ENCODE results near the gene GPX3. TPM values are rescaled to one million over a fixed set of nuclear protein-coding genes. Genes with fewer than 3 reads are reported as not detected.

The GPX3 gene
- total and polyA plus RNA-seq, 9 of the 15 experiments (the other 6 are each of a cell fraction or from before 2014, with no cell fraction given): 0.25 to 0.86 TPM; not detected in 7

DNA sequence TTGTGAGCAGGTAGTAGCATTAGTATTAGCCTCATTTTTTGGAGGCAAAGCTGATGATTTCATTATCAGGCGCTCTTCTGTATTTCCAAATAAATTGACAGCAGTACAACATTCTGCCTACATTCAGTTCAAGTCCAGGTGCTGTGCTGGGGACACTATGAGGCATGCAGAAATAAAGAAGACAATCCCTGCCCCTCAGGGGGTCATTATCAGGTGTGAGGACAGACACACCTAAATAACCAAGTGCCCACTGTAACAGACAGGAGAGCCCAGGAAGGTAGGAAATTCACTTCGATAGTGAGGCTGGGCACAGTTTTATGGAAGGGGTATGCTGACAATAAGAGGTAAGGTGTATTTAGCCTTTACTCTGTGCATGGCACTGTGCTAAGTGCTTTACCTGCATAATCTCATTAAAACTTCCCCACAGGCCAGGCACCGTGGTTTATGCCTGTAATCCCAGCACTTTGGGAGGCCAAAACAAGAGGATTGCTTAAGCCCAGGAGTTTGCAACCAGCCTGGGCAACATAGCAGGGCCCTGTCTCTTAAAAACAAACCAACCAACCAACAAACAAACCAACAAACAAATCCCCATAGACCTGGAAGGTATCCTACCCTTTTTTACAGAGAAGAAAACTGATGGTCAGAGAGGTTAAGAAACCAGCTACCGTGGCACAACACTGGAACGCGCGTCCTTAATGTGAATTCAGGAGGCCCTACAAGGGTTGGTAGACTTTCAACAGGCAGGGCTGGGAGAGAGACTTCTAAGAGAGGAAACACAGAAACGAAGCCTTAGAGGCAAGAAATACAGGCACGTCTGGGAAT, 17.5 kb upstream of the GPX3 start (continued):
- TF ChIP-seq, protein P1, sequence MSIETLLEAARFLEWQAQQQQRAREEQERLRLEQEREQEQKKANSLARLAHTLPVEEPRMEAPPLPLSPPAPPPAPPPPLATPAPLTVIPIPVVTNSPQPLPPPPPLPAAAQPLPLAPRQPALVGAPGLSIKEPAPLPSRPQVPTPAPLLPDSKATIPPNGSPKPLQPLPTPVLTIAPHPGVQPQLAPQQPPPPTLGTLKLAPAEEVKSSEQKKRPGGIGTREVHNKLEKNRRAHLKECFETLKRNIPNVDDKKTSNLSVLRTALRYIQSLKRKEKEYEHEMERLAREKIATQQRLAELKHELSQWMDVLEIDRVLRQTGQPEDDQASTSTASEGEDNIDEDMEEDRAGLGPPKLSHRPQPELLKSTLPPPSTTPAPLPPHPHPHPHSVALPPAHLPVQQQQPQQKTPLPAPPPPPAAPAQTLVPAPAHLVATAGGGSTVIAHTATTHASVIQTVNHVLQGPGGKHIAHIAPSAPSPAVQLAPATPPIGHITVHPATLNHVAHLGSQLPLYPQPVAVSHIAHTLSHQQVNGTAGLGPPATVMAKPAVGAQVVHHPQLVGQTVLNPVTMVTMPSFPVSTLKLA (conservative IDR thresholded peaks at IDR 0.05): no peak
- TF ChIP-seq SRF (CRISPR knock-in tag; IDR thresholded peaks at IDR 0.05) (no peak), PHF8 (IDR thresholded peaks at IDR 0.05; ENCODE audit: borderline replicate concordance, low read length) (no peak), GTF2E2 (tag; IDR thresholded peaks at IDR 0.05) (no peak), ZNF445 (CRISPR knock-in tag; IDR thresholded peaks at IDR 0.05; ENCODE audit: low read depth) (no peak), ZNF507 (tag; conservative IDR thresholded peaks at IDR 0.05) (no peak)
- TF ChIP-seq, protein P2, sequence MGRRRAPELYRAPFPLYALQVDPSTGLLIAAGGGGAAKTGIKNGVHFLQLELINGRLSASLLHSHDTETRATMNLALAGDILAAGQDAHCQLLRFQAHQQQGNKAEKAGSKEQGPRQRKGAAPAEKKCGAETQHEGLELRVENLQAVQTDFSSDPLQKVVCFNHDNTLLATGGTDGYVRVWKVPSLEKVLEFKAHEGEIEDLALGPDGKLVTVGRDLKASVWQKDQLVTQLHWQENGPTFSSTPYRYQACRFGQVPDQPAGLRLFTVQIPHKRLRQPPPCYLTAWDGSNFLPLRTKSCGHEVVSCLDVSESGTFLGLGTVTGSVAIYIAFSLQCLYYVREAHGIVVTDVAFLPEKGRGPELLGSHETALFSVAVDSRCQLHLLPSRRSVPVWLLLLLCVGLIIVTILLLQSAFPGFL (CRISPR knock-in tag; IDR thresholded peaks at IDR 0.05): no peak

Data from K562 (cell line).